NOMO-1 treated with DMSO at 0.1 percent for 48 hours (cell line): ENCODE data around the gene WARS2.
"Not testable (repeated sequence)": the region's sequence is repeated elsewhere in the genome, so short reads cannot be mapped to it uniquely, and the experiment has no call there.

ENCODE experiments used
- DNase-seq: peaks from one replicate; lab custom pipeline; 2025; ENCODE audit not compliant: unreplicated experiment; lab: John Stamatoyannopoulos, UW

WARS2 gene

GRCh38 chr1:119141020-119141424 is 569 bp upstream of the WARS2 start:
- DNase-seq, result peak; percentile 24

GRCh38 chr1:119139857-119140176 is 636 bp downstream of the WARS2 start:
- DNase-seq, result no peak

GRCh38 chr1:119139403-119139802 is 1.1 kb downstream of the WARS2 start:
- DNase-seq, result peak; percentile 0

GRCh38 chr1:119136401-119136800 is 4.1 kb downstream of the WARS2 start:
- DNase-seq, result no peak

- DNase-seq, result no peak
These were observed 6.5 kb downstream of the WARS2 start for GRCh38 chr1:119133987-119134386.

DNA sequence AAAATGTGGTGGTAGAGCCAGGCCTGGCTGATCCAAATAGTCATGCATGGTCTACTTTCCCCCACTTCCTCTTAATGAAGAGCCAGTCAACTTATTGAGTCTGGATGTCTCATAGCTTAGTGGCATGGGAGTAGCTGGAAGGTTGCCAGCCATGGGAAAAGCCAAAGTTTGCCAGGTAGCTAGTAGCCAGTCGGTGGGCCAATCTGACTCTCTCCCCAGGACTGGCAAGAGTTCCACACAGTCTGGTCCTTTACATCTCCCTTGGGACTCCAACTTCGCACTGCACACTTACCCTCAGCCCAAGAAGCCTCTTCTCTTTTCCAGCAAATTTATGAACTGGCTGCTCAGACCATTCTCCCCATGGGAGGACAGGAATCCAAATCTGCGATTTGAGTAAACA is 8.3 kb downstream of the WARS2 start:
- DNase-seq, result no peak

- no peak for DNase-seq
These were observed 14.6 kb downstream of the WARS2 start for GRCh38 chr1:119125874-119126273.

DNA sequence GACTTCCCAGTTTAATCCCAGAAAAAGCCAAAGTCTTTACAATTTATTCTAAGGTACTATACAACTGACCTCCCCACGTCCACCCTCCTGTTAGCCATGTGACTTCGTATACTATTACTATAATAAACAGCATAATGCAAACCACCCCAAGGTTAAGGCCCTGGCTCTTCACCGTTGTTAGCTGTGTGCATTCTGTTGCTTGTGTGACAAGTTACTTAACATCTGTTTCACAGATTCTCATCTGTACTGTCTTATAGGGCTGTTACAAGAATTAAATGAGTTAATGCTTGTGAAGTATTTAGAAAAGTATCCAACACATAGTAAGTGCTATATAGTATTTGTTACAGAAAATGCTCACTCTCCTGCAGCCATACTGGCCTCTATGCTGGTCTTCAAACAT is 15.7 kb downstream of the WARS2 start:
- DNase-seq, result no peak

DNA sequence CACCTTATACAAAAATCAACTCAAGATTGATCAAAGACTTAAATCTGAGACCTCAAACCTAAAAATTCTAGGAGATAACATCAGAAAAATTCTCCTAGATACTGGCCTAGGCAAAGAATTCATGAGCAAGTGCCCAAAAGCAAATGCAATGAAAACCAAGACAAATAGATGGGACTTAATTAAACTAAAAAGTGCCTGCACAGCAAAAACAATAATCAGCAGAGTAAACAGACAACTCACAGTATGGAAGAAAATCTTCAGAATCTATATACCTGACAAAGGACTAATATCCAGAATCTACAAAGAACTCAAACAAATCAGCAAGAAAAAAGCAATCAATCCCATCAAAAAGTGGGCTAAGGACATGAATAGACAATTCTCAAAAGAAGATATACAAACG is 18.6 kb downstream of the WARS2 start:
- not testable (repeated sequence) for DNase-seq

DNA sequence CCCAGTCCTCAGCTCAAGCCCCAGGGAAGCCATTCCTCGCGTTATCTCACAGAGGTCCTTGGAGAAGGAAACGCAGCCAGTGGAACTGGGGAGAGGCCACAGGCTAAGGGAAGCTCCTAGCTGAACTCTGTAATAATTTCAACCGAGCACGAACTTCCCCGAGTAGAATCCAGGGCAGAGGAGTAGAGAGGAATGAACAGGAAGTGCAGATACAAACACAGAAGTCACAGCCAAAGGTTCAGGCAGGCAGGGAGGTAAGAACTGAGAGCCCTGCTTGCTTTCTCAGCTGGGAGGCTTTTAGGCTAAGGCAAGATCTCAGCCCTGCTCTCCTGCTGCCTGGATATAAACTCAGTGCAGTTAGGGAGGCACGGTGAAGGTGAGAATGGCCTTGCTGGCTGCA is 23.7 kb downstream of the WARS2 start:
- DNase-seq, result no peak

- DNase-seq, result no peak
These were observed 24.7 kb downstream of the WARS2 start for GRCh38 chr1:119115736-119116135.

GRCh38 chr1:119115311-119115710 is 25.1 kb downstream of the WARS2 start:
- DNase-seq, result no peak

DNA sequence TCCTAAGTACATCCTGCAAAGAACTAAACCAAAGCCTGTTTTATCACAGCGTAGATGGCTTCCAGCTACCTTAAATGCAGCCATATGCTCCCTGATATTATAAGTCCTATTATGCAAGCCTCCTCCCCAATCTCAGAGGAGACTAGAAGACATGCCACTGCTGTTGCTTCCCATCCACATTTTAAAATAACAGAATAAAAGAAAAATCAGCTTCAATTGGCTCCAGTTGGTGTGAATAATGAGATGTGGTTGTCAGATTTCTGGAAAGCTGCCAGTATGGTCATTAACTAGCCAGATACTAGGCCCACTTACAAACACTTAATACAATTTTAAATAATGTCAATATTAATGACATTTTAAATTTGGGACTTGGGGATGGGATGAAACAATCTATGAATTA is 25.7 kb downstream of the WARS2 start:
- DNase-seq, result no peak

DNA sequence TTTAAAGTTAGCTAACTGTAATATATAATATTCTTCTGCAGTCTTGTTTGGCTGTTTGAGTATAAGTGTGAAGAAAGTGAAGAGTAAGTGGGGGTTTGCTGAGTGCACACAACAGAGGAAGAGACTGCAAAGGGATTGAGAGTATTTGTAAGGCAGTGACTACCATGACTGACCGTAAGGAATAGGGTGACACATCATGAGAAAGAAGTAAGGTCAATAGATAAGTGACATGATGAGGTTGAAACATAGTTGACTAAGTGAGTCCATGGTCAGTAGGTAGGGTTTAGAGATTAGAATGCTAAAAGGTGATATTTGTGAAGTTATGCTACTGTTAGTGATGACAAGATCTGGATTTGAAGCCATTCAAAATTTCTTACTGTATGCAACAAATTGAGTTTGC is 27.7 kb downstream of the WARS2 start:
- DNase-seq, result no peak

DNA sequence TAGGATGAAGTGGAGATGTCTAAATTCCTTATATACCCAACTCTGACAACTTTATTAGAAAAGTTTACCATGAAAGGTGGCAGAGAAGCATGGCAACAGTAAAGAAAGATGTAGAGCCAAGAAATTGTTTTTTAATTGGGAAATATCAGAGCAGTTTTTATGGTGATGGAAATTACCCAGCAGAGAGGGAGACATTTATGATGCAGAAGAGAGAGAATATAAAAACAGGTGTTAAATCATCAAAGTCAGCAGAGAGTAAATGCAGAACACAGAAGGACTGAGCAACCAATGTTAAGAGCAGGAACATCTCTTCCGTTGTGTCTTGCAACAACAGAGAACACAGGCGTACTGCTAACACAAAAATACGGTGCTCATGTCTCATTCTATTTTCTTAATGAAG is 28.2 kb downstream of the WARS2 start:
- no peak for DNase-seq

DNA sequence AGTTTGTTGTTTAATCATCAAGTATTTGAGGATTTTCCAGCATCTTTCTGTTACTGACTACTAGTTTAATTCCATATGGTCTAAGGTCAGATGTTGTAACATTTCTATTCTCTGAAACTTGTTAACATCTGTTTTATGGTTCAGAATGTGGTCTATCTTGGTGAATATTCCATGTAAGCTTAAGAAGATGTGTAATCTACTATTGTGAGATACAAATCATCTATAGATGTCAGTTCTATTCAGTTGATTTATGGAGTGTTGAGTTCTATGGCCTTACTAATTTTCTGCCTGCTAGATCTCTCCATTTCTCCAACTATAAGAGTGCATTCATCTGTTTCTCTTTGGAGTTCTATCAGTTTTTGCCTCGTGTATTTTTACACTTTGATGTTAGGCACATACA is 31.5 kb downstream of the WARS2 start:
- DNase-seq, result no peak

GRCh38 chr1:119103764-119104163 is 36.7 kb downstream of the WARS2 start:
- no peak for DNase-seq

DNA sequence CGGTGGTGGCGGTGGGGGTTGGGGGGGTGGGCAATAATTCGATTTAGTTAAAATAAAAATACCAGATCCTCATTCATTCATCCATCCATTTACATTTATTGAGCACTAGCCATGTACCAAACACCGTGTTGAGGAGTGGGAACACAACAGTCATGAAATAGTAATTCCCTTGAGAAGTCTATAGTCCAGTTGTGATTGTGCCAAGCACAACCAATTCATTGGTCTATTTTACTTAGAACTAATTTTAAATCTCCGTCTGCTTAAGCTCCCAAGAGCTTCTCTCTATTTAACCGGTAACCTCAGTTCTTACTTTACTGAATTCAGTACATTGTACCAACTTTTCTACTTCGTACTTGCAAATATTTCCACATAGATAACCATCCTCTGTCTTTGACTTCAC is 38.4 kb downstream of the WARS2 start:
- DNase-seq, result no peak

DNA sequence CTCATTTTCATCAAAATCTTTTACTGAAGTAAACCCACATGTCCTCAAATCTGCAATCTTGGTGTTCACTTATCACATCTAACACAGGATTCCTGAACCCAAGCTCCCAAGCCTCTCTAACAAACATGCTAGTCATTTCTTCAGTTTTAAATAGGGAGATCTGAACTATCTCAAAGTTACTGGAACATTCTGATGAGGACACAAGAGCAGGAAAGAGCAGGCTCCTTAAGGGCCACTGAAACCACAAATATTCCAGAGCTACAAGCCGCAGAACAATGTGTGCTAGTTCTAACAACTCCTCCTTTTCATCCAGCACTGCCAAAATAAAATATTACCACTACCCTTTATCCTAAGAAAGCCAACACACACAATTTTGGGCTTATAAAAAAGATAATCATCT is 38.9 kb downstream of the WARS2 start:
- no peak for DNase-seq

DNA sequence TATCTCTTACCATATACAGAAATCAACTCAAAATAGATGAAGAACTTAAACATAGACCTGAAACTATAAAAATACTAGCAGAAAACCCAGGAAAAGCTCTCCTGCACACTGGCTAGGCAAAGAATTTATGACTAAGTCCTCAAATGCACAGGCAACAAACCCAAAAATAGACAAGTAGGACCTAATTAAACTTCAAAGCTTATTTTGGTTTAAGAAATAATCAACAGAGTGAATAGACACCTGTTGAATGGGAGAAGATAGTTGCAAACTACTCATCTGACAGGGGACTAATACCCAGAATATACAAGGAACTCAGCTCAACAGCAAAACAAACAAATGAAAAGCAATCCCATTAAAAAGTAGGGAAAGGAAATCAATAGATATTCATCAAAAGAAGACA is 40.7 kb downstream of the WARS2 start:
- DNase-seq, result no peak

DNA sequence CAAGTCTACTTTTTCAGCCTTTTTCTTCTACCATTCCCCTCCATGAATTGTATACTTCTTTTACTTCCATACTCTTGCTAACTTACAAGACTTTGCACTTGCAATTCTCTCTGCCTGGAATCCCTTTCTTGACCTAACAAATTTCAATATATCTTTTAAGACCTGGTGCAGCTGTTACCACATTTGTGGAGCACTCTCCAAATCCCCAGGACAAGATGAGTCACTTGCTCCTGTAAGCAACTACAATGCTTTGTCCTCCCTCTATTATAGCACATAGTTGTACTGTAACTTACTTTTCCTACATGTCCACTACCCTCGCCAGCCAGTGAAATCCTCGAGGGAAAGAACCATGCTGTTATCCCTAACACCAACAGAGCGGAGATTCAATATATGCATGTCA is 43.1 kb downstream of the WARS2 start:
- no peak for DNase-seq

DNA sequence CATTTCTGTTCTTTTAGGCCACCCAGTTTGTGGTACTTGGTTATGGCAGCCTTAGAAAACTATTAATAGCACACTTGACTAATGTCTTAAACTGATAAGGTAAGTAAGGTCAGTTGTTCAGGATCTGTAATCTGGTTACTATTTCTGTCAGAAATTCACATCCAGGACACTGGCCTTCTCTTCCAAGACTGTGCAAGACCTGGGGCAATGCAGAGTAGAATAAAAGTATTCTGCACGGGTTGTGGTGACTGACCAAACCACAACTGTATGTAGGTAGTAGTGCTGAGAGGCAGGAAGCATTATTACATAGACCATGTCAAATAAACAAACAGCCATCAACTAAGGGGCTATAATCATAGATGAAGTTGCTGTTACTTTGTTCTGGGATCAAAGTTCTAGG is 46.7 kb downstream of the WARS2 start:
- DNase-seq, result no peak

DNA sequence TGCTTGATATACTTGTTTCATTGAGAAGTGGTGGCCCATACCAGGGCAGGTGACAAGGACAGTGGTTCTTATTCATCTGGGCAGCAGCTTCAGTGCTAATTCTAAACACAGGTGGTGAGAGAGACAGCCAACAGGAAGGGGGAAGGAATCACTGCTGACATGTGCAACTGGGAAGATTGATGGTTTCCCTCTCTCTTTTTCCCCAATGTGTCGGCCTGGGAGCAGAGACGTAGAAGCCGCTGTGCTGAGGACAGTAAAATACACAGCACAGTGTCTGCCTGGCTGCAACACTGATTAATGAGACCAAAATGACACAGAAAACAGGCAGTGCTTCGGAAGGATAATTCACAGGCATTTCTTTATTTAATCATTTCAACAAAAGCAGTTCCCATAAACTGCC is 48.8 kb downstream of the WARS2 start:
- no peak for DNase-seq

DNA sequence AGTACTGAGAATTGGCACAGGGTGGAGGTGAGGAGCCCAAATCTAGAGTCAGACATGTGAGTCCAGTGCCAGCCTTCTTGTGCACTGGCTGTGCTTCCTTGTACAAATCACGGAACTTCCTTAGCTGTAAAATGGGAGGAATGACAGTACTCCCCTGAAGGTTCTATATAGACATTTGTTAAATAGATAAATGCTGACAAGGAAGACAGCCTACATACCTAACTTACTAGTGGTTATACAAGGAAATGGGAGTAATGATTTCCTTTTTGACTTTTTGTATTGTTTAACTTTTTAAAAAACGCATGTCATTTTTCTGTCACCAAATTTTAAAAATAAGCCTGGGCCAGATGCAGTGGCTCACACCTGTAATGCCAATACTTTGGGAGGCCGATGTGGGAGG is 50.2 kb downstream of the WARS2 start:
- no peak for DNase-seq
